Measurements from ENCODE around the gene TOP2A.

DNA sequence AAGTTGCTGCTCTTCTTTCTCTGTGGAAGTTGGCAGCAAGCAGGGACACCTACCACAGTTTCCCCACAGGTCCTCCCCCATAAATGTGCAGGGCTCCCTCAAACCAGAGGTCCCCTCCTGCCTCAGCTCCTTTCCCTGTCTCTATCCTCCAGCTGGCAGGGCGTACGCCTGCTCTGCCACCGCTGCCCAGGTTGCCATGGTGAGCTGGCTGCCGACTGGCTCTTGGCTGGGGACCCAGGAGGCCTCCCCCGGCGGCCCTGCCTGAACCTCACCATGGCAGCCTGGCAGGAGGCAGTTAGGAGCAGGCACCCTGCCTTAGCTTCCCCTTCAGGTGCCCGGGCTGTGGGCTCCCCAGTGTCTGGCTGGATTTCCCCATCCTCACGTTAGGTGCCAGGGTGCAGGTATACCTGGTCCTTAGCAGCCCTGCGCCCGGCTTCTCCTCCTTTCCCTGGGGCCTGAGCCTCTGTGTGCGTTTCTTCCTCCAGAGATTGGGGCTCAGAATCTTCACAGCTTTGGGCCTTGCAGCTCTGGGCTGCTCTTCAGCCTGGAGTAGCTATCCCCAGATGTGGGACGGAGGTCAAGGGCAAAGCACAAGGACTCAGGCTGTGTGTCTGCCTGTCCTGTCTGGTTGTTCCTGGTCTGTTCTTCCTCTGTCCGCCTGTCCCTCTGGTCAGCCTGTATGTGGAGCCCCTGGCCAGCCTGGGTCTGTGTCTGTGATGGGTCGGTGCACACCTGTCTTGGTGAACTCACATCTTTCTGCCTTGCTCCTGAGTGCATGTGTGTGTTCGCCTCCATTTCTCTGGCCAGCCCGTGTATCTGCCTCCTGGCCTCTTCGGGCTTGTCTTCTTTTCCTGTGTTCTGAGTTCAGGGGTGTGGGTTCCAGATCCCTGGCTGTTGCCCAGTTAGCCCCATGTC is 68.9 kb downstream of the TOP2A start:
- TF ChIP-seq, protein P1, sequence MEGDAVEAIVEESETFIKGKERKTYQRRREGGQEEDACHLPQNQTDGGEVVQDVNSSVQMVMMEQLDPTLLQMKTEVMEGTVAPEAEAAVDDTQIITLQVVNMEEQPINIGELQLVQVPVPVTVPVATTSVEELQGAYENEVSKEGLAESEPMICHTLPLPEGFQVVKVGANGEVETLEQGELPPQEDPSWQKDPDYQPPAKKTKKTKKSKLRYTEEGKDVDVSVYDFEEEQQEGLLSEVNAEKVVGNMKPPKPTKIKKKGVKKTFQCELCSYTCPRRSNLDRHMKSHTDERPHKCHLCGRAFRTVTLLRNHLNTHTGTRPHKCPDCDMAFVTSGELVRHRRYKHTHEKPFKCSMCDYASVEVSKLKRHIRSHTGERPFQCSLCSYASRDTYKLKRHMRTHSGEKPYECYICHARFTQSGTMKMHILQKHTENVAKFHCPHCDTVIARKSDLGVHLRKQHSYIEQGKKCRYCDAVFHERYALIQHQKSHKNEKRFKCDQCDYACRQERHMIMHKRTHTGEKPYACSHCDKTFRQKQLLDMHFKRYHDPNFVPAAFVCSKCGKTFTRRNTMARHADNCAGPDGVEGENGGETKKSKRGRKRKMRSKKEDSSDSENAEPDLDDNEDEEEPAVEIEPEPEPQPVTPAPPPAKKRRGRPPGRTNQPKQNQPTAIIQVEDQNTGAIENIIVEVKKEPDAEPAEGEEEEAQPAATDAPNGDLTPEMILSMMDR (conservative IDR thresholded peaks at IDR 0.05) = no peak
- no peak for TF ChIP-seq ZFX (IDR thresholded peaks at IDR 0.05)

All from C4-2B (cell line).